ENCODE results near the gene FBXW7. TPM values are rescaled to one million over a fixed set of nuclear protein-coding genes. Genes with fewer than 3 reads are reported as not detected.

FBXW7 gene
- total RNA-seq, 1 donor = 59.7 TPM

DNA sequence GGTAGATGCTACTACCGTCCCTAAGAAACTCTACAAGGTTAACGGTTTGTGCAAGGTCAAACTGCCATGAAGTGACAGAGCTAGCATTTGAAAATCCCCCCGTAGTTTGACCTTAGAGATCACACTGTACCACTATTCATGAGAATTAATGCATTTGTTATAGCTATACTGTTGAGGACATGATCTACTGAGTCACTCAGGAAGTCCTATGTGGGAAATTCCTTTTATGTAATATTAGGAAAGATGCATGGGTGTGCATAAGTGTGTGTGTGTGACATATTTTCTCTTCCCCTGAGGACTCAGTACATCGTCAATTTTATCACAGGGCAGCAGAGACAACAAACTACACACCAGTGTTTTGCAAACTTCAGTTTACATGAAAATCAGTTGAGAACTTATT lies 141.1 kb downstream of the FBXW7 start:
- no peak overlapping the region for H3K4me3 ChIP-seq (ENCODE audit: low read depth, low read length)
- TF ChIP-seq, protein P1, sequence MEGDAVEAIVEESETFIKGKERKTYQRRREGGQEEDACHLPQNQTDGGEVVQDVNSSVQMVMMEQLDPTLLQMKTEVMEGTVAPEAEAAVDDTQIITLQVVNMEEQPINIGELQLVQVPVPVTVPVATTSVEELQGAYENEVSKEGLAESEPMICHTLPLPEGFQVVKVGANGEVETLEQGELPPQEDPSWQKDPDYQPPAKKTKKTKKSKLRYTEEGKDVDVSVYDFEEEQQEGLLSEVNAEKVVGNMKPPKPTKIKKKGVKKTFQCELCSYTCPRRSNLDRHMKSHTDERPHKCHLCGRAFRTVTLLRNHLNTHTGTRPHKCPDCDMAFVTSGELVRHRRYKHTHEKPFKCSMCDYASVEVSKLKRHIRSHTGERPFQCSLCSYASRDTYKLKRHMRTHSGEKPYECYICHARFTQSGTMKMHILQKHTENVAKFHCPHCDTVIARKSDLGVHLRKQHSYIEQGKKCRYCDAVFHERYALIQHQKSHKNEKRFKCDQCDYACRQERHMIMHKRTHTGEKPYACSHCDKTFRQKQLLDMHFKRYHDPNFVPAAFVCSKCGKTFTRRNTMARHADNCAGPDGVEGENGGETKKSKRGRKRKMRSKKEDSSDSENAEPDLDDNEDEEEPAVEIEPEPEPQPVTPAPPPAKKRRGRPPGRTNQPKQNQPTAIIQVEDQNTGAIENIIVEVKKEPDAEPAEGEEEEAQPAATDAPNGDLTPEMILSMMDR (IDR thresholded peaks at IDR 0.05; ENCODE audit: insufficient read depth, low read length) = no peak
- no peak for DNase-seq (ENCODE audit: low read depth)

DNA sequence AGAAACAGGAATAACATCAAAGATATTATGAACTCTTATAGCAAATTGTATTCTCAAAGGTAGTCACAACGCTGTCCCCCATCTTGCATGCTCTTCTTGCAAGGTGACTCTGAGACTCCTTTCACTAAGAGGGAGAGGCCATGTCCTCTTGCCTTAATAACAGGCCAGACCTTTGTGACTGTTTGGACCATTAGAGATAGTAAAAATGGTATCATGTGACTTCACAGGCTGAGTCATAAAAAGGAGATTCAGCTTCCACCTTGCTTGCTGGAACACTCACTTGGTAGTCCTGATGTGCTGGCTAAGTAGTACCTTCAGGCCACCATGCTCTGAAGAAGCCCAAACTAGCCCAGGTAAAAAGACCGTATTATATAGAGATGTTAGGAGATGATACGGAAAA lies 143.8 kb downstream of the FBXW7 start:
- no peak for DNase-seq (ENCODE audit: low read depth)
- TF ChIP-seq, protein P1 (IDR thresholded peaks at IDR 0.05; ENCODE audit: insufficient read depth, low read length) = no peak
- H3K4me3 ChIP-seq (ENCODE audit: low read depth, low read length) = no peak overlapping the region

DNA sequence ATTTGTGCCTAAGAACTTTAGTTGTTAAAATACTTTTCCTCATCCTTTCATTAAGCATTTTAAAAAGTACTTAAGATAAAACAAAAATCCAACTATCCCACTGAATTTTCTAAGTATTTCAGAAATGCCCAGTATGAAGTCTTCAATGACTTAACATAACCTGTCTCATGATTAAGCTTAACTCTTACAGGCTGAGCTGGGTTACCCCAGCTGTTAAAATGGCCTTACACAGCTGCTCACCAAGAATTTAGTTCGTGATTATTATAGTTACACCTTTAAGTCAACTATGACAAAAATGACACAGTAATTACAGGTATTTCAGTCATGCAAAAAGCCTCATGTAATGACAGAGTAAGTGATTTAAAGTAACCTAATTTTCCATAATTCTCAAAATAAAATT lies 145.7 kb downstream of the FBXW7 start:
- DNase-seq (ENCODE audit: low read depth) = no peak
- TF ChIP-seq, protein P1 (IDR thresholded peaks at IDR 0.05; ENCODE audit: insufficient read depth, low read length) = no peak
- H3K4me3 ChIP-seq (ENCODE audit: low read depth, low read length) = no peak overlapping the region

DNA sequence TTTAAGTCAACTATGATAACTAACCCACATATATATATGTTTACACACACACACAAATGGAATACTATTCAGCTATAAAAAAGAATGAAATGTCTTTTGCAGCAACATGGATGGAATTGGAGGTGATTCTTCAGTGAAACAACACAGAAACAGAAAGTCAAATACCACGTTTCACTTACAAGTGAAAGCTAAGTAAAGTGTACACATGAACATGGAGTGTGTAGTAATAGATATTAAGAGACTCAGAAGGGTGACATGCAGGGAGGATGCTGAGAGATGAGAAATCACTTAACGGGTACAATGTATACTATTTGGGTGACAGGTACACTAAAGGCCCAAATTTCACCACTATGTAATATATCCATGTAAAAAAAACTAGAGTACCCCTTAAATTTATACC lies 146.5 kb downstream of the FBXW7 start:
- H3K4me3 ChIP-seq (ENCODE audit: low read depth, low read length) = no peak overlapping the region
- no peak for DNase-seq (ENCODE audit: low read depth)
- TF ChIP-seq, protein P1 (IDR thresholded peaks at IDR 0.05; ENCODE audit: insufficient read depth, low read length) = no peak

DNA sequence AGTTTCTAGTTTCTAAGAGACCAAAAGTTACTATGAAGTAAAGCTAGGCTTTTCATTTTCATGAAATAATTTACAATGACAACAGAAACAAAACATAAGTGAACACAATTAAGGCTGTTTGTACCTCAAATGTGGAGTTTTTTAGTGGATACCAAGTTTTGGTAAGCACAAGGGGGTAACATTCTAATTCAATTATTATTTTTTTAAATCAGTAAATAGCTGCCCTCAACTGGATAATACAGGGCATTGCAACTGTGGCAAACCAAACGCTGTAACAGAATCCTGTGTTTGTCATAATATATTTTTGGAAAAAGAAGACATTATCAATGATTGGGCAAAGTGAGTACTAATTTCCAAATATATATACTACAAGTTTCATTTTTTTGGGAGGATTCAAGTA lies 150.3 kb downstream of the FBXW7 start:
- H3K4me3 ChIP-seq (ENCODE audit: low read depth, low read length) = no peak overlapping the region

DNA sequence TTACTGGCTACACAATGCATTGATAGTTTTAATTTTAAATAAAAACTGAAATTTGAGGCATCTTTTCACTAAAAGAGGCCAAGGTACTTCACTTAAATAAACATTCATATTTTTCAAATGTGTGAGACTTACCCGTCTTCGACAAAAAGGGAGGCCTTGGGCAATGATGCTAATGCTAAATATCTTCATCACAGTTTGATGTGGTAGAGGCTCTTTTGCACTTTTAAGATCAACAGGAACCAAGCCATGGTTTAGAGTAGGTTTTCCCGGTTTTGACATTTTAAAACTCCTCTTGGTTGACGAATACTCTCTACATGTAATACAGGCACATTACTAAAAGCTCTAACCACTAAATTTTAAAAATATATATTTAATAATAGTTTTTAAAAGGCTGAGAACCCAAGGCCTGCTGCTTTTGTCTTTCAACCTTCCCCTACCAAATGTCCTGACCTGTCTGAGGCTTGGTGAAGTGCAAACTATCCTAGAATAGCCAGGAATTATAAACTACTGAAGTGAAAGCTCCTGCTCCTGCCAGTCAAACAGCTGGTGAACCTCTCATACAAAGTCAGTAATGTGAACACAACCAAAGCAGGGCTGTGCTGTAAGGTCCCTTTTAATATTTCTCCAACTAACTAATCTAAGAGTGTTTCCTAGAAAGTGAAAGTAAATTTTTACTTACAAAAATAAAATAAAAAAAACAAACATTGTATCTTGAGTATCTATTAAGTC lies 153.7 kb downstream of the FBXW7 start:
- H3K4me3 ChIP-seq (ENCODE audit: low read depth, low read length) = peak overlapping the region; percentile 40
- peak; percentile 45 for DNase-seq (ENCODE audit: low read depth)
- TF ChIP-seq, protein P1 (IDR thresholded peaks at IDR 0.05; ENCODE audit: insufficient read depth, low read length) = no peak

More for the DNA sequence above, 150.3 kb downstream of the FBXW7 start:
- DNase-seq (ENCODE audit: low read depth) = peak; percentile 44
- TF ChIP-seq, protein P1 (IDR thresholded peaks at IDR 0.05; ENCODE audit: insufficient read depth, low read length) = peak; percentile 78

DNA sequence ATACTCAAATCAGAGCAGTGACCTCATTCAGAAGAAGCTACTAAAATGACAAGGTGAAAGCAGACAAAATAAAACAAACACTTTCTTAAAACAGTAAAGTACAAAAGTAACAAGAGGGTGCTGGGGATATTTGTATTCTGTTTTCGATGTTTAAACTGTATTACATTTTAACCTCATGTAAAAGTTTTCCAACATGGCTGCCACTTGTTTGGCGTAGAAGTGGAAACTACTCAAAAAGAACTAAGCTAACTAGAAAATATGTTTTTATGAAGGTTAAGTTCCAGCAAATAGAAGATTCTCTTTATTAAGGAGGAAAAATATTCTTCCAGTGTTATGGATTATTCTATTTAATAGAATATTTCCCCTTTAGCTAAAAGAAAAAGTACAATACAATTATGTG lies 155.0 kb downstream of the FBXW7 start:
- TF ChIP-seq, protein P1 (IDR thresholded peaks at IDR 0.05; ENCODE audit: insufficient read depth, low read length) = no peak
- no peak overlapping the region for H3K4me3 ChIP-seq (ENCODE audit: low read depth, low read length)

More for the DNA sequence above, 155.0 kb downstream of the FBXW7 start:
- DNase-seq (ENCODE audit: low read depth) = no peak

Measured in fibroblast of the aortic adventitia (primary cell).